ENCODE results near the gene RXRA.

- TF ChIP-seq CTCF (IDR thresholded peaks at IDR 0.05), result no peak
- no peak for TF ChIP-seq EZH2 (IDR thresholded peaks at IDR 0.05; ENCODE audit: borderline replicate concordance, insufficient read depth, low read depth, low read length, poor library complexity, severe bottlenecking)
These were observed 33.4 kb downstream of the RXRA start for GRCh38 chr9:134359493-134360179.
